Transverse colon (tissue), 3 donors: ENCODE results near the gene HSPA12A.

ENCODE experiments used
- CTCF ChIP-seq, 5 experiments: fragments of 200-600 bp in 3 of 5; fragments of 450-650 bp in 2 of 5; sonication (generic) in 3 of 5; IDR thresholded peaks; 1 replicate in 2 of 5; 2 replicates in 3 of 5; pipeline ENCODE4 v1.5.1; 2016 to 2017; ENCODE audit warnings: antibody characterized with exemption in 5 of 5, inconsistent platforms in 3 of 5, mild to moderate bottlenecking in 2 of 5, moderate library complexity in 1 of 5
- POLR2A ChIP-seq: fragments of 450-650 bp; IDR thresholded peaks from one replicate; pipeline ENCODE4 v1.6.1; 2016; ENCODE audit warnings: antibody characterized with exemption, mild to moderate bottlenecking, moderate library complexity

GRCh38 chr10:116698364-116698763, 44.0 kb downstream of the HSPA12A start:
- TF ChIP-seq POLR2A (no peak), CTCF (IDR thresholded peaks at IDR 0.05) (no peak)
